ENCODE results near the gene ARHGEF2.

ARHGEF2 gene

DNA sequence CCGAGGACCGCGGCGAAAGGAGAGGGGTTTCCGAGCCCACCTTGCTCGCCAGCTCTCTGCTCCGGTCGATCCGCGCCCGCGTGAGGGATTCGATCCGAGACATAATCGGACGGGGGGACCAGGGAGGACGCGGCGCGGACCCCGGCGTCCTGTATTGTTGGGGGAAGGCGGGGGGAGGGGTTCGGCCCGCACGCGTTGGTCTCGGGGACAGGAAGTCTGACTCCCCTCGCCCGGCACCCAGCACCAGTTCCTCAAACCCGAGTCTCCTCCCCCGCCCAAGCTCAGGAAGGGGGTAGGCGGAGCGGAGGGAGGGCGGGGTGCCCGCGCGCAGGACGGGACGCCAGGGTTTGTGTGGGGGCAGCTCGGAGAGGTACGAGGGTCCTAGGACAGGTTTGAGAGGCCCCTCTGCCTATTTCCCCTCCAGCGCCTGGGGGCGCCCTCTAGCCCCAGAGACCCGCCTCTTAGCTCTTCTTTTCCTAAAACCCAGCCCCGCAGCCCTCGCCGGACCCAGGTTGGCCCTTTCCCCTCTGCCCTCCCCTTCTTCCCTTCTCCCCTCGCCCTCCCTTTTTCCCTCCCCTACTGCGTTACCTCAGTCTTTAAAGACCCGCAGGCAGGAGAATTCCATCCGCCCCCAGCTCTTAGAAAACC, at the start of gene ARHGEF2:
TSS of gene ARHGEF2 (minus strand) at position 223 of the 648 bp plus-strand sequence. CDS start at position 103, 120 bp downstream.
- peak; percentile 83 for DNase-seq

DNA sequence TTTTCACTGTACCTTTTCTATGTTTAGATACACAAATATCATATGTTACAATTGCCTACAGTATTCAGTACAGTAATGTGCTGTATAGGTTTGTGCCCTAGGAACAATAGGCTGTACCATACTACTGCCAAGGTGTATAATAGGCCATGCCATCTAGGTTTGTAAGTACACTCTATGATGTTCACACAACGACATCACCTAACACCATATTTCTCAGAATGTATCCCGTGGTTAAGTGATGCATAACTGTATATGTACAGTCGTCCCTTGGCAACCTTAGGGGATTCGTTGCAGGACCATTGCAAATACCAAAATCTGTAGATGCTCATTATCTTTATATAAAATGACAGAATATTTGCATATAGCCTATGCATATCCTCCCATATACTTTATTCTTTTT, 48.2 kb upstream of the ARHGEF2 start:
- DNase-seq, result no peak

- DNase-seq, result peak; percentile 92
Observed at GRCh38 chr1:156025876-156026275, 47.5 kb upstream of the ARHGEF2 start.

GRCh38 chr1:156024801-156025200, 46.5 kb upstream of the ARHGEF2 start:
- DNase-seq, result no peak

GRCh38 chr1:156021954-156022353, 43.6 kb upstream of the ARHGEF2 start:
- DNase-seq, result no peak

DNA sequence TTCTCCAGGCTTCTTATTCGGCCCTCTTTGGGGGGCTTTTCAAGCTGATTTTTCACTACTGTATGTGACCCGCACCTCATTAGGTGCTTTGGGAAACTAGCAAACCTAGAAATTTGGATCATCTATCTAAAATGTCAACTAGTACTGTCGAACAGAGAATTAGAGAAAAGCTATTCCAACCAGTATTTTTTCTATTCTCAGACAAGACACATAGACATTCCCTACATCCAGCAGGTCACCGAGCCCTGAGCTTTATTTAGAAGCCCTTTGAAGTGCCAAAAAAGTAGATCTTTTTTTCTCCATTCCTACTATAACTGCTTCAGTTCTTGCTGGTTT, 42.7 kb upstream of the ARHGEF2 start:
- DNase-seq, result no peak

DNA sequence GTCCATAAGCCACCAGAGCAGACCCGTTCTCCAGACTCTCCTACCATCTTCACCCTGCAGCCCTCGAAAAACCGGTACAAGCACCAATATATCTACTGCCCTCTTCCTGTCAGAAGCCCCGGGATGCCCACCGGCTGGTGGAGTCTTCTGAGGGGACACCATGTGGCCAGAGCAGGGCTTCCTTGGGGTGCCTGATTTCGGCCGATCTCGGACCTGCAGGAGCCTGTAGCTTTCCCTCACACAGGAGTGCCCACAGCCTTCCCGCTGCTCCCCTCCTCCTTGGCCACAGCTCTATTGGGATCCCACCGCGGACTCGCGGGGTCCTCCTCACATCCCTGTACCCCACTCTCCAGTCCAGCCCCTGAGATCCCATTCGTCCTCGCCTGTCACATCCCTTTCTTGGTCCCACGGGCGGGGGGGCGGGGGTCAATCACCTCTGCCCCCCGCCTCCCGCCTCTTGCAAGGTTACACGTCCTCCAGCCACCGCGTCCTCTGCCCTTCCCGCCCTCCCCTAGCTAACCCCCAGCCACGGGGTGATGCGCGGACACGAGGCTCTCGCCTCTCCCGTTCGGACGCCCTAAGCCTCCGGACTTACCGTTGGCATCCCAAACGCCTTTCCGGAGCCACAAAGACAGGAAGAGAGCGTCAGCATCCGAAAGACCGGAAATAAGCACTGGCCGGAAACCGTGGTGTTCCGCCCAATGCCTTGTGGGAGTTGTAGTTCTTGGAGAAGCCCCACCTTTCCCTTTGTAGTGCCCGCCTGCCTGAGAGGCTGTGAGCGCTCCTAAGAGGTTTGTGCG, 42.1 kb upstream of the ARHGEF2 start, which contains the start of gene SSR2:
TSS of gene SSR2 (minus strand) at position 659 of the 800 bp plus-strand sequence. CDS start 784 bp downstream, outside the sequence.
- peak; percentile 99 for DNase-seq

DNA sequence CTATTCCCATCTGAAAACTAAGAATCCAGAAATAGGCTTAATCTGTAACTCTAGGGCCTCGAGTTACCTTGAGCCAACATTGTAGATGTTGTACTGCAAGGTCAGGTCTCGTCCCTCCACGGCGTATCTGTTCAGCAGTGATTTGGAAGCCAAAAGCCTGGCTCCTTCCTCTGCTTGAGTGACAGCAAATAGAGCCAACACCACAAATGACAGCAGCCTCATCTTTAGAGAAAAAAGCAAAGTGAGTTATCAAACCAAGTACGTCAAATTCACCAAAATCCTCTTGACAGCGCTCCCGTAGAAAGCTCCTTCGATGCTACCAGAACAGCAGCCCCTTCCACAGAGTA, 41.6 kb upstream of the ARHGEF2 start:
- DNase-seq, result no peak

DNA sequence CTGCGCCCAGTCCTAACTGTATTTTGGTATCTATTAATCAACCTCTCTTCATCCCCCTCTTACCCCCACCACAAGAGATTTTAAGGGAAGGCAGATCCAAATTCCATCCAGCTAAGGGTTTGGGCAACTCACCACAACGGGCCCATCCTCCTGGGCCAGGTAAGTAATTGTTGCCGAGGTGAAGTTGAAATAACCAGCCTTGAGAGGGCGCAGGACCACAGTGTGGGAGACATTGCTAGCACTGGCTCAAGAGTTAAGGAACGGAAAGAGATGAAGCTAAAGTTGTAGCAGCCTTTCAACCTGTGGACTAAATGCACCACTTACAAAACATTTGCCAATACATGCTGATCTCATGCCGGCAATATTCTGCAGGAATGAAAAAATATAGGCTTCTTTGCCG, 36.5 kb upstream of the ARHGEF2 start:
- no peak for DNase-seq

GRCh38 chr1:156012051-156012817, 33.9 kb upstream of the ARHGEF2 start:
- no peak for DNase-seq

DNA sequence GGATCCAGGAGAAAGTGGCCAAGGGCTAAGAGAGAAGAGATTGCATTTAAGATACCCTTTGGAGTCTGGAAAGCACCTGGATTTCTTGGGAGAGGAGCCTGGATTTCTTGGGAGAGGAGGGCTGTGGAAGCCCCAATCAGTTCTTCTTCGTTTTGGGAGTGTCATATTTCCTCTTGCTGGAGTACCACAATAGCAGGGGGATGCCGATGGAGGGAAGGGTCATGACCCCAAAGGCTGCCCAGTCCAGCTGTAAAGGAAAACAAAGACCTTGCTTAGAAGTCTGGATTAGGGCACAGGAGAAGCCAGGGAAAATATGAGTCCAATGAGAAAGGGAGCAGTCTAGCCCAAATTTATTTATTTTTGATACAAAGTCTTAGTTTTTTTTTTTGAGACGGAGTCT, 31.1 kb upstream of the ARHGEF2 start:
- no peak for DNase-seq

- DNase-seq, result no peak
Observed at GRCh38 chr1:156006666-156007376, 28.5 kb upstream of the ARHGEF2 start.

DNA sequence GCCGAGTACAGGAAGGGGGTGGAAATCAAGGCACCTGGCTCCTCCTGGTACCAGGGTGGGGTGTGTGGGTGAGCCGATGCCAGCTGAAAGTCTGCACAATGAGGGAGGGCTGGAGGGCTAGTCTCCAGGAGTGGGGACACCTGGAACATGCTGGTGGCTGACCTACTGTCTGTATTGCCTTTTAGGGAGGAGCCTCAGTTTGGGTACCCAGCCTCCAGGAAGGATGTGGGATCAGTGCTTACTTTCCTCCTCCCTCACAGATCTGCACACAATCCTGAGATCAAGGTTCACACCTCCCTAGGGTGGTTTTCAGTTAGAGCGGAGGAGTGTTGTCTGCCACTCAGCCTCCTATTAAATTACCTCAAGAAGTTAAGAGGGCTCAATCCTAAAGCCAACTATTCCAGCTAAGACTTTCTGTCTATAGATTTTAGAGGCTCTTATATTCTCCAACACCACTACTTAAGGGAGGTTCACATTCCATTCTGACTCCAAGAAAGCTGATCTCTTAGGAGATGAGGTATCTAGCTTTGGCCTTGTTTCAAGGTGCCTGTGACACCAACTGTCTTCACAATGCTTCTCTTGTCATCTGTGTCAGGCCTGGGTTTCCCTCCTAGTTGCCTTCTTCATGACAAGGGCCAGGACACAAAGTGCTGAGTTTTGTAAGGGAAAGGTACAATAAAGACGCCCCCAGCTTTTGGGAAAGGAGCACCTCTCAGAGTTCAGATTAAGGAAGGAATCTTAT, 26.7 kb upstream of the ARHGEF2 start:
- no peak for DNase-seq

DNA sequence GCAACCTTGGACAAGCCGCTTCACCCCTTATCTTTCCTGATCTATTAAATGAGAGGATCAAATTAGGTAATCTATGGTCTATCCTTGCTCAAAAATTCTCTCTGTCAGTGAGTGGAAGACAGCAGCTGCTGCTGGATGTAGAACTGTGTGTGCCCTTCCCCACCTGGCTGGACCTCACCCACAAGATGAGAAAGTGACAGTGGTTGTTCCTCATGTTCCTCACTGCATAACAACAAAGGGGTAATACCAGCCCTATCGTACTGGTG, 25.5 kb upstream of the ARHGEF2 start:
- no peak for DNase-seq

DNA sequence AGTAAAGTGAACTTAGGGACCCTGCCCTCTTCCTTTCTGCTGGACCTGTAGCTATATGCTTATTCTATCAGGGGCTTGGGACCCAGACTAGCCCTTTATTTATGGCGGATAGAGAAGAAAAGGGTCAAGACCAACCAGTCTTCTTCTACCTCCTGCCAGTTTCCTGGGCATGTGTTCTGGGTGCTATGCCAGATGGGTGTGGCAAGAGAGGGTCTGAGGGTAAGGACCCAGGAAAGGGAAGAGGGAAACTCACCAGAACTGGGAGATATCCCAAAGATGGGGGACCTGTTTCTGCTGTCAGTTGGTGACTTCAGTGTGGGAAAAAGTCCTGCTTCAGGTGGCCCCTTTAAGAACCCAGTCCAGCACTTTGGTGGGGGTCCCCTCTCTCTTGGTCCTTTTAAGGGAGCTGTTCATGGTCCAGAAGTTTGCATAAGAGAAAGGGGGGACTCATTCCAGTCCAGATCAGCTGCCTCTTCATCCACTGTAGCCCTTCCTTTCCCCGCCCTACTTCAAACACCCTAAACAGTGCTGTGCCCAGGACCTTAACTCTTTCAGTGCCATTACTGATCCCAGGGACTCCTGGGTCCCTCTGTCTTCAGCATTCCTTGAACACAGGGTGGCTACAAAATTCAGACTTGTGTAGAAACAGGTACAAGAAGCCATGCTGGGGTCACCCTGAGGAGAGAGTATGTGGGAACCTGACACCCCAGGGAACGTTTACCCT, 24.0 kb upstream of the ARHGEF2 start:
- DNase-seq, result no peak

DNA sequence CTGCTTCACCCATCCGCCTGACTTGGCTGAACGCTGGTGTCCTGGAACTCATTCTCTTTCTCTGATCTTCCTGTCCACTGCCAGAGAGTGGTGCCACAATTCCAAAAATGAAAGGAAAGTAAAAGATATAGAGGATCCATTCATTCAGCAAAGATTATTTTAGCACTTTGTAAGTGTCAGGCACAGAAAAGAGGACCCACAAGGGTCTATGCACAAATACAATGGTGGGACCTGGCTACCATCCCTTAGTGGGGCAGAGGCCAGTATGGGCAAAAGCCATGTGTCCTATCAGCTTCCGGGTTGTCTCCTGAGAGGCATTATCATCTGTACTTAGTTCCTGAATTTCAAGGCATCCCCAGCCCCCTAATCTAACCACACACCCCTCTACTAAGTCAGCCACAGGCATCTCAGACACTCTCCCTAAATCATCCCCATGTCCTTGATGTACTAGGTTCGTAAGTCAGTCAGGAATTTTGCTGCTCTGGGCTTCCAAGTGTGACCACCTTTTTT, 23.4 kb upstream of the ARHGEF2 start:
- DNase-seq, result no peak

DNA sequence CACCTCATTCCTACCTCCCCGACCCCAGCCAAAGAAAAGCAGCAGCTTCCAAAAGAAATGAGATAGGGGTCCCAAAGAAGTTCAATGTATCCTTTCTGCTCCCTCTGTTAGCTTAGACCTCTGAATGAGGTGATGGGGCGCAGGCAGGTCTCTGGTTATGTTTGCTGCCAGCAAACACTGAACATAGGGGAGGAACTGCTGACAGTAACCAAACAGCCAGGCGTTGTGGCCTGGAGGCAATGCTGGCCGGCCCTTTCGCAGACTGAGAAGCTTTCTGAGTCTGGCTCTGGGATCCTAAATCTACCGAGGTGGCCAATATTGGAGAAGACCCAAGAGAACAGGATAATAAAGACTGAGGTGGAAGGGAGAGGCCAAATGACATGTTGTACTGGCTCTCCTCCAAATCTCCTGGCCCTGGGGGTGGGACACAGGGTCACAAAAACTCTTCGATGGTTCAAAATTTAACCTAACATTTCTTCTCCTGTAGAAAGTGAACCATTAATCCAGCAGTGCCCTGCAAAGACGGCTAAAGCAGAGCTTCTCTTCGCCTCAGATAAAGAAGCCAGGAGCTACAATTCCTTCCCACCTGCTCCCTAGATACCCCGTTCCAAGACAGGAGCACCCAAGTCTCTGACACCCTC, 22.8 kb upstream of the ARHGEF2 start:
- no peak for DNase-seq

DNA sequence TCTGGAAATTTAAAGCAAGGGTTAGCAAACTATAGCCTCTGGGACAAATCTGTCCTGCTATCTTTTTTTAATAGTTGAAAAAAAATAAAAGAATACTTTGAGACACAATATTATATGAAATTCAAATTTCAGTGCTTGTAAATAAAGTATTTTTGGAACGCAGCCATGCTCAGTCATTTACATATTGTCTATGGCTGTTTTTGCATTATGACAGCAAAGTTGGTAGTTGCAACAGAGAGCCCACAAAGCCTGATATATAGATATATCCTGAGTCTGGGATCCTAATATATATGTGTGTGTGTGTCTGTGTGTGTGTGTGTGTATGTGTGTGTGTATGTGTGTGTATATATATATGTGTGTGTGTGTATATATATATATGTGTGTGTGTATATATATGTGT, 21.6 kb upstream of the ARHGEF2 start:
- no peak for DNase-seq

DNA sequence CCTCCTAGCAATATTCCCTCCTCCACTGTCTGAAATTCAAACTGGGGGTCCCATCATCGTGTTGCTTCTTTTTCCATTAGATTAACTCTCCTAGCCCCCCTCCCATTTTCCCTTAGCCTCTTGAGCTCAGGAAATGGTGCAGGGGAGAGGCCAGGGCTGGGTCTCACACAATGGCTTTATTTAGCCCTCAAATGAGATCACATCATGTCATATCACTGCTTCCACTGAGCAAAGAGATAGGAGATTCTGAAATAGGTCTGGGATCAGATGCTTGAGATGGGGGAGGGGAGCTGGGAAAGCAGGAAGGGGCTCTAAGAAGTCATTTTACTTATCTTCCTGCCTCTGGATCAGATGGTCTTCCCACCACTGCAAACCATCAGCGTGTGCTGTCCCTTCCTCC, 17.8 kb upstream of the ARHGEF2 start:
- DNase-seq, result no peak

GRCh38 chr1:155993595-155993994, 15.2 kb upstream of the ARHGEF2 start:
- no peak for DNase-seq

DNA sequence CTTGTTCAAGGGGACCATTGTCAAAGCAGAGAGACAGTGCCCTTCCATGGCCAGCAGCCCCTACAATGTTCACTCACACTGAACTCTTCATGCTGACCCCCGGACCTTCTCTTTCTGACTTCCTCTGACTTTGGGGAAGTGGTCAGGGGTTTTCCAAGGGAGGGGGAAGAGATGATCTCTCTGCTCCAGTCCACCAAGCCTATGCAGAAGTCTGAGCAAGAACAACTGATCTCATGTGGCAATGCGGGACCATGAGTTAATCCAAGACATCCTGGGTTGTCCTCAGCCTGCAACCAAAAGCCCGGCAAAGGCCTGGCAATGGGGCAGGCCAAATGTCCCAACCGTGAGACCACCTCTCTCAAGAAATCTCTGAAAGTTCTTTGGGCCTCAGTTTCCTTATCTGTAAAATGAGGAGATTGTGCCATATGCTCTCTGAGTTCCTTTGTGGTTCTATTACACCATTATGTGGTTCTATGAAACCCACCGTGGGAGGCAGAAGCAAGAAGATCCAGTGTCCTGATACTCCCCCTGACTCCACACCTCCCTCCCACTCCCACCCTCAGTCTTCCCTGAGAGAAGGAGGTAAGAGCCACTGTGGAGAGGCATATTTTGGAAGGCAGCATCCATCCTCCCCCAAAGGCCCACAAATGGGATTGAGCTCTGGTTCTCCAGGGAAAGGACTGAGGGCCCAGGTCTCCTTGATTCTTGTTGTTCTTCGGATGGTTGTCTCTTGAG, 11.8 kb upstream of the ARHGEF2 start:
- DNase-seq, result no peak
